Osteoblast (primary cell): Measurements from ENCODE around the gene SNX18. TPM values are rescaled to one million over a fixed set of nuclear protein-coding genes. Genes with fewer than 3 reads are reported as not detected.

Source experiments
- DNase-seq: peaks from one replicate; pipeline ENCODE4 v3.0.0; 2011; ENCODE audit warnings: low spot score, mixed read lengths; ENCODE audit not compliant: insufficient read length; ENCODE audit errors: missing footprints
- H2AFZ ChIP-seq: 2 replicates; pipeline ENCODE4 v1.6.0; 2011; ENCODE audit warnings: mild to moderate bottlenecking, low read length
- H3K27ac ChIP-seq: 2 replicates; pipeline ENCODE4 v1.5.1; 2011; ENCODE audit warnings: mild to moderate bottlenecking, low read depth, low read length, moderate library complexity
- H3K27me3 ChIP-seq: 2 replicates; pipeline ENCODE4 v1.6.0; 2012; ENCODE audit warnings: mild to moderate bottlenecking, control low read depth, inconsistent platforms, low read length, moderate library complexity; ENCODE audit not compliant: insufficient read depth
- H3K36me3 ChIP-seq: 2 replicates; pipeline ENCODE4 v1.5.1; 2011; ENCODE audit warnings: mild to moderate bottlenecking, low read length, control low read depth, moderate library complexity; ENCODE audit not compliant: insufficient read depth
- H3K4me1 ChIP-seq: 2 replicates; pipeline ENCODE4 v1.5.1; 2011; ENCODE audit warnings: mild to moderate bottlenecking, low read length, control low read depth, moderate library complexity; ENCODE audit not compliant: insufficient read depth
- H3K4me2 ChIP-seq: 2 replicates; pipeline ENCODE4 v1.6.0; 2011; ENCODE audit warnings: mild to moderate bottlenecking, low read length; ENCODE audit not compliant: insufficient read depth
- H3K4me3 ChIP-seq: fragments of 200-600 bp; sonication (generic); 3 replicates; pipeline ENCODE4 v1.5.1; 2012; ENCODE audit warnings: mild to moderate bottlenecking, low read length, inconsistent platforms; ENCODE audit not compliant: insufficient read depth
- H3K79me2 ChIP-seq: 2 replicates; pipeline ENCODE4 v1.6.0; 2012; ENCODE audit warnings: mild to moderate bottlenecking, low read length, control low read depth, inconsistent platforms; ENCODE audit not compliant: insufficient read depth
- H3K9me3 ChIP-seq: 2 replicates; pipeline ENCODE4 v1.5.1; 2011; ENCODE audit warnings: low read depth, low read length, control low read depth
- H4K20me1 ChIP-seq: 2 replicates; pipeline ENCODE4 v1.6.0; 2012; ENCODE audit warnings: mild to moderate bottlenecking, low read length, control low read depth; ENCODE audit not compliant: insufficient read depth
- CTCF ChIP-seq: IDR thresholded peaks from 2 replicates; pipeline ENCODE4 v1.5.1; 2011; ENCODE audit warnings: mild to moderate bottlenecking, low read depth, low read length, moderate library complexity; ENCODE audit errors: extremely low read depth
- total RNA-seq: library from RNA; depleted of rRNA; stranded (reverse); fragments of >200 nt; gene quantifications from 2 replicates; pipeline ENCODE4 v1.2.3, GENCODE V29; 2012

SNX18 gene
- total RNA-seq, 1 donor, result 86.5 TPM

- no peak overlapping the region for H2AFZ ChIP-seq
- no peaks in the 10 kb centered on the region for H4K20me1 ChIP-seq
- no peaks in the 10 kb centered on the region for H3K36me3 ChIP-seq
- no peak for DNase-seq
- H3K4me2 ChIP-seq, result no peak overlapping the region
- no peaks in the 10 kb centered on the region for H3K79me2 ChIP-seq
- no peaks in the 10 kb centered on the region for H3K27me3 ChIP-seq
- TF ChIP-seq CTCF, result no peak
- peaks cover 6% of the 10 kb centered on the region for H3K4me1 ChIP-seq
- no peak overlapping the region for H3K4me3 ChIP-seq
- H3K9me3 ChIP-seq, result no peaks in the 10 kb centered on the region
- no peak overlapping the region for H3K27ac ChIP-seq
These were observed 40.8 kb downstream of the SNX18 start for GRCh38 chr5:54558362-54558761.

GRCh38 chr5:54561651-54562050, 44.1 kb downstream of the SNX18 start:
- no peak for TF ChIP-seq CTCF
- H3K36me3 ChIP-seq, result no peaks in the 10 kb centered on the region
- H3K27me3 ChIP-seq, result no peaks in the 10 kb centered on the region
- H3K4me1 ChIP-seq, result no peaks in the 10 kb centered on the region
- no peak overlapping the region for H3K27ac ChIP-seq
- no peak overlapping the region for H3K4me2 ChIP-seq
- no peak overlapping the region for H3K4me3 ChIP-seq
- H2AFZ ChIP-seq, result no peak overlapping the region
- DNase-seq, result no peak
- H3K79me2 ChIP-seq, result no peaks in the 10 kb centered on the region
- no peaks in the 10 kb centered on the region for H4K20me1 ChIP-seq
- no peaks in the 10 kb centered on the region for H3K9me3 ChIP-seq

- Histone ChIP-seq H3K79me2 (no peaks in the 10 kb centered on the region), H3K4me2 (no peak overlapping the region), H3K27me3 (no peaks in the 10 kb centered on the region), H3K4me1 (no peaks in the 10 kb centered on the region), H3K4me3 (no peak overlapping the region), H3K27ac (no peak overlapping the region), H3K9me3 (no peaks in the 10 kb centered on the region), H4K20me1 (no peaks in the 10 kb centered on the region), H3K36me3 (no peaks in the 10 kb centered on the region), H2AFZ (no peak overlapping the region)
- TF ChIP-seq CTCF, result no peak
- no peak for DNase-seq
These were observed 45.7 kb downstream of the SNX18 start for GRCh38 chr5:54563083-54563761.

GRCh38 chr5:54567996-54568395, 50.4 kb downstream of the SNX18 start:
- Histone ChIP-seq H4K20me1 (no peaks in the 10 kb centered on the region), H3K9me3 (no peaks in the 10 kb centered on the region), H2AFZ (no peak overlapping the region), H3K27ac (no peak overlapping the region), H3K27me3 (no peaks in the 10 kb centered on the region), H3K4me1 (peaks cover 8% of the 10 kb centered on the region), H3K79me2 (no peaks in the 10 kb centered on the region), H3K4me3 (no peak overlapping the region), H3K36me3 (no peaks in the 10 kb centered on the region), H3K4me2 (no peak overlapping the region)
- no peak for TF ChIP-seq CTCF
- DNase-seq, result no peak
